DOHH2 (cell line): ENCODE data around the gene RAP1GAP.

Experiments used
- H3F3A ChIP-seq: fragments of 200-600 bp; sonication (generic), shearing (Covaris generic); 2 replicates; pipeline ENCODE4 v1.6.0; 2016; ENCODE audit warnings: antibody characterized with exemption, mild to moderate bottlenecking; ENCODE audit not compliant: control insufficient read depth, insufficient read depth
- H3K27ac ChIP-seq: fragments of 200-600 bp; sonication (generic); 2 replicates; pipeline ENCODE4 v1.5.1; 2014; ENCODE audit warnings: low read depth, mild to moderate bottlenecking, low read length, moderate library complexity
- H3K27me3 ChIP-seq: fragments of 200-600 bp; sonication (generic); 2 replicates; pipeline ENCODE4 v1.6.1; 2014; ENCODE audit warnings: mild to moderate bottlenecking, low read length, mixed read lengths; ENCODE audit not compliant: control insufficient read depth
- H3K36me3 ChIP-seq: fragments of 200-600 bp; sonication (generic); 2 replicates; pipeline ENCODE4 v1.6.1; 2014; ENCODE audit warnings: mild to moderate bottlenecking, low read length, moderate library complexity, mixed read lengths; ENCODE audit not compliant: control insufficient read depth
- H3K4me1 ChIP-seq: fragments of 200-600 bp; sonication (generic); 2 replicates; pipeline ENCODE4 v1.6.1; 2014; ENCODE audit warnings: mild to moderate bottlenecking, low read length, mixed read lengths; ENCODE audit not compliant: control insufficient read depth
- H3K4me2 ChIP-seq: fragments of 200-600 bp; sonication (generic); 2 replicates; pipeline ENCODE4 v1.6.0; 2014; ENCODE audit warnings: mild to moderate bottlenecking, low read length, moderate library complexity
- H3K4me3 ChIP-seq: fragments of 200-600 bp; sonication (generic); 2 replicates; pipeline ENCODE4 v1.5.1; 2014; ENCODE audit warnings: mild to moderate bottlenecking, low read length, mixed read lengths
- H3K79me2 ChIP-seq: fragments of 200-600 bp; sonication (generic); 2 replicates; pipeline ENCODE4 v1.6.1; 2014; ENCODE audit warnings: mild to moderate bottlenecking, low read length, mixed read lengths; ENCODE audit not compliant: control insufficient read depth
- H3K9me2 ChIP-seq: fragments of 200-600 bp; sonication (generic); replicated peaks from 2 replicates; pipeline ENCODE4 v1.6.1; 2014; ENCODE audit warnings: mild to moderate bottlenecking, low read length, mixed read lengths; ENCODE audit not compliant: control insufficient read depth
- H3K9me3 ChIP-seq: fragments of 200-600 bp; sonication (generic); 2 replicates; pipeline ENCODE4 v1.6.1; 2014; ENCODE audit warnings: antibody characterized with exemption, low read length, mixed read lengths; ENCODE audit not compliant: control insufficient read depth, insufficient read depth
- H4K20me1 ChIP-seq: fragments of 200-600 bp; sonication (generic); 2 replicates; pipeline ENCODE4 v1.6.0; 2014; ENCODE audit warnings: low read depth, mild to moderate bottlenecking, antibody characterized with exemption, low read length, moderate library complexity; ENCODE audit not compliant: control insufficient read depth, insufficient read depth
- CTCF ChIP-seq: fragments of 200-600 bp; sonication (generic); IDR thresholded peaks from one replicate; pipeline ENCODE4 v1.5.1; 2014; ENCODE audit warnings: antibody characterized with exemption, mild to moderate bottlenecking, low read depth, low read length; ENCODE audit not compliant: poor library complexity, severe bottlenecking
- EZH2phosphoT487 ChIP-seq: fragments of 200-600 bp; sonication (generic); IDR thresholded peaks from 2 replicates; pipeline ENCODE4 v1.6.1; 2017; ENCODE audit warnings: borderline replicate concordance, mild to moderate bottlenecking, antibody characterized with exemption, low read length, moderate library complexity, mixed read lengths

The RAP1GAP gene

GRCh38 chr1:21661886-21662285, 7.3 kb downstream of the RAP1GAP start:
- TF ChIP-seq CTCF (no peak), EZH2phosphoT487 (no peak)
- H3F3A ChIP-seq, result no peaks in the 10 kb centered on the region
- no peak overlapping the region for H3K27ac ChIP-seq
- H3K9me2 ChIP-seq, result no peaks in the 10 kb centered on the region
- no peak overlapping the region for H3K4me3 ChIP-seq
- no peaks in the 10 kb centered on the region for H4K20me1 ChIP-seq
- H3K4me1 ChIP-seq, result peaks cover 6% of the 10 kb centered on the region
- no peaks in the 10 kb centered on the region for H3K79me2 ChIP-seq
- no peaks in the 10 kb centered on the region for H3K9me3 ChIP-seq
- peaks cover 25% of the 10 kb centered on the region for H3K27me3 ChIP-seq
- H3K4me2 ChIP-seq, result no peak overlapping the region
- H3K36me3 ChIP-seq, result no peaks in the 10 kb centered on the region

- H3K4me3 ChIP-seq, result peak overlapping the region; percentile 59
Observed at GRCh38 chr1:21659924-21660326, 9.2 kb downstream of the RAP1GAP start.

GRCh38 chr1:21659099-21659923, 9.8 kb downstream of the RAP1GAP start:
- peak overlapping the region; percentile 59 for H3K4me3 ChIP-seq
- no peaks in the 10 kb centered on the region for H3K36me3 ChIP-seq
- no peaks in the 10 kb centered on the region for H3F3A ChIP-seq
- H3K4me2 ChIP-seq, result peak overlapping the region; percentile 67
- H3K9me3 ChIP-seq, result no peaks in the 10 kb centered on the region
- peaks cover 6% of the 10 kb centered on the region for H3K4me1 ChIP-seq
- no peak overlapping the region for H3K27ac ChIP-seq
- no peaks in the 10 kb centered on the region for H3K9me2 ChIP-seq
- peaks cover 16% of the 10 kb centered on the region for H3K27me3 ChIP-seq
- TF ChIP-seq EZH2phosphoT487 (no peak), CTCF (peak; percentile 85)
- H4K20me1 ChIP-seq, result no peaks in the 10 kb centered on the region
- no peaks in the 10 kb centered on the region for H3K79me2 ChIP-seq

More at GRCh38 chr1:21659924-21660326, 9.2 kb downstream of the RAP1GAP start:
- Histone ChIP-seq H3K4me1 (peaks cover 6% of the 10 kb centered on the region), H3K9me2 (no peaks in the 10 kb centered on the region), H4K20me1 (no peaks in the 10 kb centered on the region), H3K36me3 (no peaks in the 10 kb centered on the region), H3F3A (no peaks in the 10 kb centered on the region), H3K9me3 (no peaks in the 10 kb centered on the region), H3K27me3 (peaks cover 18% of the 10 kb centered on the region), H3K27ac (no peak overlapping the region), H3K79me2 (no peaks in the 10 kb centered on the region), H3K4me2 (peak overlapping the region; percentile 67)
- no peak for TF ChIP-seq EZH2phosphoT487
- no peak for TF ChIP-seq CTCF
